Renal pelvis (tissue), 4 donors: ENCODE data around the gene IFRD2. TPM values are rescaled to one million over a fixed set of nuclear protein-coding genes. Genes with fewer than 3 reads are reported as not detected.
"Not testable (repeated sequence)": the region's sequence is repeated elsewhere in the genome, so short reads cannot be mapped to it uniquely, and the experiment has no call there.

Source experiments
- DNase-seq: peaks from one replicate; pipeline ENCODE4 v3.0.0-alpha.2; 2013
- polyA plus RNA-seq, 3 donors: library from polyadenylated mRNA; unstranded; fragments of 120-200 nt; gene quantifications; one replicate each; pipeline ENCODE4 v1.2.1, GENCODE V29; 2013; ENCODE audit not compliant: insufficient read length in 3 of 3

The IFRD2 gene
- polyA plus RNA-seq, 3 donors: 44.4 to 52.2 (median 51.1) TPM

DNA sequence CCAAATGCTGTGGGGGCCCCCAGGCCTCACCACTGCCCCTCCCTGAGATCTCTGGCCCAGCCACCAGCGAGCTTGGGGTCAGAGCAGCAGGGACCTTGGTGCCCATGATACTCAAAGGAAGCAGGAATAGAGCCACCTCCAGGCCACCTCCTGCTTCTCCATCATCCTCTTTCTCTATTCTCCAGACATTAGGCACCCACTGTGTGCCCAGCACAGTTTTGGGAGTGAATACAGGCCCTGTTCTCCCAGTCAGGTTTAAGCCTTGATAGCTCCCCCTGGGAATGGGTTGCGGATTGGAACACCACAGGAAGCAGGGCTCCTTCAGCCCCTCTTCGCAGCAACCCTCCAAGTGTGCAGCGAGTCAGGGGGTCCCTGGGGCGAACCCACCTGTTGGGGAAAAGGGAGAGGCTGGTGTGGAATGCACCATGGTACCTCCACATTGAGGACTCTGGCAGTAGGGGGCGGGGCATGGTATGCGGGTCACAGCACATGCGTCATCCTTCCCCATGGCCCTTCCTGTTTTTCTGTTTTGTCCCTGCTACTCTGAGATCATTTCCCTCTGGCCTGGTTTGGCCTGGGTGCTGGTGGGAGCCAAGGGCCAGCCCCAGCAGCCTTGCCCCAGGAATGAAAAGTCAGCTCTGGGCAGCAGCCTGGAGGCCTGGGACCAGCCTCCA is 37.5 kb downstream of the IFRD2 start:
- no peak for DNase-seq

DNA sequence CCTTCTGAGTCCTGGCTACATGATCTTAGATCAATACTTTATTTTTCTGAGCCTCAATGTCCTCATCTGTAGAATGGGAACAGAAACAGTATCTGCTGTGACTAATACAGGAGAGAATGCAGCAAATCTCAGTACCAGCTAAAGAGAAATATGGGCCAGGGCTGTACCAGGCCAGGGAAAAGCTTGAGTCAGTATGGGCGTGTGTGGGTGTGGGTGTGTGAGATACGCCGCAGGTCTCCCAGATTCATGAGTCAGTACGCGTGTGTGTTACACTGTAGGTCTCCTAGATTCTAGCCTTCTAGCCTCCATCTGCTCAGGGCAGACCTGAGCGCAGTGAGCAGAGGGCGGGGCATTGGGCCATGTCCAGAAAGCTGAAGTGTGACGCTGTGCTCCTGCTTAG is 41.0 kb downstream of the IFRD2 start:
- DNase-seq: no peak

DNA sequence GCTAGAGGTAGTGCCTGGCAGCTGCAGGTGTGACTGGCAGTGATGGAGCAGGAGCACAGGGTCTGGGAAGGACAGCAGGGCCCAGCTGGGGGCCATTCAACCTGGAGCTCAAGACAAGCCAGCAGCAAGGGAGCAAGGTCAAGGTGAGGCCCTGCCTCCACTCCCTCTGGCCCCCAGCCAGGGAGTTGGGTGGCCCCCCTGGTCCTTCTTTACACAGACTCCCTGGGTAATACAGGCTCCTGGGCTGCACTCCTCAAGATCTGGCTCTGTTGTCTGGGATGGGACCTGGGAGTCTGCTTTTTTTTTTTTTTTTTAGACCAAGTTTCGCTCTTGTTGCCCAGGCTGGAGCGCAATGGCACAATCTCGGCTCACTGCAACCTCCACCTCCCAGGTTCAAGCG is 41.7 kb downstream of the IFRD2 start:
- DNase-seq: no peak

DNA sequence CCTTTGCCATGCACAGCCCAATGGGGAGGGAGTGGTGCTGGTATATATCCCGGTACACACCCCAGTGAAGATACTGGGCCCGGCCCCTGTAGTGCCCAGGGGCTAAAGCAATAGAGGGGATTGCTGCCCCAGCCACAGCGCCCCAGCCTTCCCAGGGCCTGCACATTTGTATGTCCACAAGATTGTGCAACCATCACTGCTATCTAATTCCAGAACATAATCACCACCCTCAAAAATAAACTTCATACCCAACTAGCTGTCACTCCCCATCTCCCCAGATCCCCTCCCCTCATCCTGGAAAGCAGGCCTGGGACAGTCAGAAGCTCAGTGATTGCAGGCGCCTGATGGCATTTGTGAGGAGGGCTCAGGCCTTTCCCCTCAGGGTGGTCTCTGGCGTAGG is 42.8 kb downstream of the IFRD2 start:
- DNase-seq: no peak

DNA sequence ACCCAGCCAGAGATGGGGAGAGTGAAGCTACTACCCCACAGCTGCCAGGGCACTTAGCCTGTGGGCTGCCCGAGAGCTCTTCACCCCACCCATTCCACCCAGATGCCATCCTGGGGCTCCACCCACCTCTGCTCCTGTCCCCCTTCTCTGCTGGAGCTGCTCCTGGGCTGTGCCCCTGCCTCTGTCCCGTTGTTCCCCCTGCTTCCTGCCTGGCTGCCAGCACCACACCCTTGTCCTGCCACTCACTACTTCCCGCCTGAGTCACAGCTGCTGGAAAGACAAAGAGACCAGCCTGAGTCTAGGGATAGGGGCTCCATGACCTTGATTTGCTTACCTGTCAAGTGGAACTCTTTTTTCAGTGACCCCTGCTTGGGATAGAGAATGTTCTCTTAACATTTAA is 43.8 kb downstream of the IFRD2 start:
- no peak for DNase-seq

DNA sequence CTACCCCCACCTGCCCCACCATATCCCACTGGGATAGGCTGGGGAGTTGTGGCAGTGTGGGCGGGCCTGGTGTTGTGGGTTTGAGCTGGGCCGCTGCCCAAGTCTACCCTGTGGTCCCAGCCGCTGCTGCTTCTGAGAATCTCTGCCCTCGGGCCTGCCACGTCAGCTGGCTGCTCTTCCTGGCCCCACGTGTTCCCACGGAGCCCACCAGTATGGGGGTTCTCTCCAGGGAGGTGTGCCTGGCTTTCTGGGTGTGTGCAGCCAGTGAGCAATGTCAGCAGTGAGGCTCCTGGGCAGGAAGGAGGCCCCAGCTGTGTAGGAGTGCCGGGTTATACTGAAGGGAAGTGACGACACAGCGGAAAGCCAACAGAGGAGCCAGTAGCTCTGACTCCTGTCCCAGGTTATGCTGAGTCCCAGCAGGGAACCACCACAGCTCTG is 45.7 kb downstream of the IFRD2 start:
- no peak for DNase-seq

DNA sequence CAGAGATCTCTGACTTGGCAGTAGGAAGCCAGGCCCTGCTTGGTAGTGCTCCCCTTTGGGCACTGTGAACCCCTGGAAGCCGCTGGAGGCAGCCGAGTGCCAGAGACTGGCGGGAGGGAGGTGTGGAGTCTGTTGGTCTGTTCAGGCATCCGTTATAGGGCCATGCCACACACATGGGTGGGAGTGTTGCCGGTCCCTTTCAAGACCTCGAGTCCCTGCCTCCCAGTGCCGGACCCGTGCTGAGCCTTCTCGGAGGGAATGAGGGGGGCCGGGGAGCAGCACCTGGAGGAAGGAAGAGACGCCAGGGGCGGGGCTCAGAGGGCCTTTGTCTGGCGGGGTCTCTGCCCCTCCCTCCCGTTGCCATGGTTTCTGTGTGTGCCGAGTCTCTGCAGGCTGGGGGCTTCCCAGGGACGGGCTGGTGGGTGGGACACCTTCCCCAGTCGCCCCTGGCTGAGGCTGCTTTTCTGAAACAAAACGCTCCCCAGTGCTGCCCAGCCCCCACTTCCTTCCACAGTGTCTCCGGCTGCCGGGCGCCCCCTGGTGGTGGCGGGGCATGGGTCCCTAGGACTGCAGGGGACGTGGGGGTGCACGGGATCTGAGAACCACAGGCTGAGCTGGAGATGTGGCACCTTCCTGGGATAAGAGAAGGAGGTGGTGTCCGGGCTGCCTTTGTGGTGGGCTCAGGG is 46.3 kb downstream of the IFRD2 start:
- DNase-seq: peak; percentile 94

DNA sequence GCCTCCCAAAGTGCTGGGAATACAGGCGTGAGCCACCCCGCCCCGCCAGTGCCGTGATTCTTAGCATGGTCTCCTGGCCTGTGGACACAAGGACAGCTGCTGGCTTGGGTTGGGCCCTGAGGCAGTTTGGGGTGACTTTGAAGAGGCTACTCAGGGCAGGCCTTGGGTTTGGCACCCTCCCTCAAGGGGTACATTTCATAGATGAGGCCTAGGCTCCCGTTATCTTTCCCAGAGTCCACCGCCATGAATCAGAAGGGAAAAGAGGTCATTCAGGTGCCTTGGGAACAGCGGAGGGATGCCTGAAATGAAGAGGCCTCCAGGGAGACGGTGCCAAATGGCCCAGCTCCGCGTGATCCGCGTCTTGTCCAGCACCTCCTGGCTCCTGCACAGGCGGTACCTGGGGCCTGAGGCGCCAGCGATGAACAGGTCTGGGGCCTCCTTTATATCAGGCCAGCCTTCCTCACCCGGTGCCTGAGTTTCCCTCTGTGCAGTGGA is 46.9 kb downstream of the IFRD2 start:
- DNase-seq: no peak

DNA sequence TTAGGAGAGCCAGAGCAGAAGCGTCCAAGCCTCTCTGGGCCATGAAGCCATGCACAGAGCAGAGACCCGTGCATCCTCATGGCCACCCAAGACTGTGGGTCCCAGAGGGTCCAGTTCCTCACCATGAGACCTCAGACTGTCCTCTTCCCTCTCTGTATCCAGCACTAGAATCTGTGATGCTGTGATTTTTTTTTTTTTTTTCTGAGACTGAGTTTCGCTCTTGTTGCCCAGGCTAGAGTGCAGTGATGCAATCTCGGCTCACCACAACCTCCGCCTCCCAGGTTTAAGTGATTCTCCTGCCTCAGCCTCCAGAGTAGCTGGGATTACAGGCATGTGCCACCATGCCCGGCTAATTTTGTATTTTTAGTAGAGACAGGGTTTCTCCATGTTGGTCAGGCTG is 47.4 kb downstream of the IFRD2 start:
- DNase-seq: not testable (repeated sequence)

DNA sequence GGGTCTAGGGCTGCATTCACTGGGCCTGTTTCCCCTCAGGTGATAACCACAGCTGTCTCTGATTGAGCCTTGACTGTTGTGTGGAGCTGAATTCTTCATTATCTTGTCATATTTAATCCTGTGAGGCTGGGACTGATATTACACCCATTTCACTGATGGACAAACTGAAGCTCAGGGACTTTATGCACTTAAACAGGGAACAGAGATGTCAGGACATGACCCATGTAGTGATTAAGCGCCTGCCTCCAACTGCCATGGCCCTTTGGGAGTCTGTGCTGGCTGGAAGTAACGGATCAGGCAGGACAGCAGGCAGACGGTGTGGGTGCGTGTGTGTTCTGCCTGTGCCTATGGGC is 48.7 kb downstream of the IFRD2 start:
- no peak for DNase-seq

DNA sequence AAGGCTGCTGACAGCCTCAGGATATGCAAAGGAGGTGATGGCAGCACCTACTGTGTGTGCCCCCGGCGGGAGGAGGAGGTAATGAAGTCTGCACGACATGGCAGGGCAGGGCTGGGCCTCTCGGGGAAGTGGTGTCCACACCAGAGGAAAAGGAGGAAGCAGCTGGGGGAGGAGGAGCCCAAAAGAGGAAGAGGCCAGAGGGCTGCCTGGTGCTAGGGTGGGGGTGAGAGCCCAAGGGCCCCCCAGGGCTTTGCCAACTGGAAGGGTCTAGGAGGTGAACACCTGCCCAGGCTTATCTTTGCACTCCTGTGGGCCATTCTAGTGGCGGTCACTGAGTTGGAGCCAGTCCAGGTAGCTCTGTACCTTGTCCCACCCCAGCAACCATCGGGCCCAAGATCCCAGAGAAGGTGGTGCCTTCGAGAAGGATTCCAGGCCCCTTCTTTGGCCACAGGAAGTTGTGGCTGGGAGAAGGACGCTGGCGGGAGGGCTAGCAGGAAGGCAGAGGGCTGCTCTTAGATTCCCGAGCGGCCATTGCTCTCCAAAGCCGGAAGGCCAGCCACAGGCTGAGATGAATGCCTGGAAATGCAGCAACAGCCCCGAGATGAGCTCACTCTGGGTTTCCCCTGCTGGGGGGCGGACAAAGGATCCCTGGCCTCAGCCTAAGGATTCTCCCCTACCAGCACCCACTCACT is 49.2 kb downstream of the IFRD2 start:
- DNase-seq: no peak

DNA sequence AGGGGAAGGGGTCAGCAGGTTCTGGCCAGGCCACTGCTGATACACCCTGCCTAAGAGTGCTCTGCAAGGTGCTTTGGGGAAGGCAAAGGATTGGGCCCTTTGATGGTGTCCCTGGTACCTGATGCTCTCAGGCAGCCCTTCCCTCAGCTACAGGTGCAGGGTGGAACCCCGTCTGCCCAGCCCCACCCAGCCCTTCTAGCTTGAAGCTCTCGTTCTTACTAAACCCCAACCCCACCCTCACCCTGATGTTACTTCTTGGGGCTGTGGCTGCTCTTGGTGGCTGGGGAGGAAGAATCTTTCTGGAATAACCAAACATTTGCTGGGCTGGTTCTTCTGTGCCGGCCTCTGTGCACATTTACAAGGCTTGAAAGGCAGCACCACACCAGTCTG is 49.9 kb downstream of the IFRD2 start:
- no peak for DNase-seq

DNA sequence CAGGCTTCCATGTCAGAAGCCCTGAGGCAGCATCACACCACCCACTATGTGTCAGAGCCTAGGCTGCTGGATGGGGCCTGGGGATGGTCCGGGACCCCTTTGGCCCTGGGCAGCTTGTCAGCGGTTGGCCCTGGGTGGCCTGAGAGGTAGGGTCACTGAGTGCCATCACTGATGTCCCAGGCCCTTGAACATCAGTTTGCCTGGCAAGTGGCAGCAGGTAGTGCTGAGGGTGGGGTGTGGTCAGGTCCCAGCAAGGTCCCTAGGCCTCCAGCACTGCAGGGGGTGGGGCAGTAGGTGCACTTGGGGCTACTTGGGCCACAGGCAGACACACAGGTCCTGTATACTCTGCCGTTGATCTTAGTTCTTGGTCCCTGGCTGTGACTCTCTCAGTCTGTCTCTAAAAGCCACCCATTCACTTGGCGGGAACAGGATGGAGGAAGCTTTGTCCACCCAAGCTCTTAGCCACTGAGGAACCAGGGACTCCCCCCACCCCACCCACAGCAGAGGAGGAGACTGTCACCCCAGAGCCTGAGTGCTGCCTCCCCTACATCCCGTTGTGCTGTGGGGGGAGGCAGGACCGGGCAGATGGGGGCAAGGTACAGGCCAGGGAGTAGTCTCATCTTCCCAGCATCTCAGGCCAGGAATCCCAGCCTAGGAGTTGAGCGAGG is 50.4 kb downstream of the IFRD2 start:
- no peak for DNase-seq

DNA sequence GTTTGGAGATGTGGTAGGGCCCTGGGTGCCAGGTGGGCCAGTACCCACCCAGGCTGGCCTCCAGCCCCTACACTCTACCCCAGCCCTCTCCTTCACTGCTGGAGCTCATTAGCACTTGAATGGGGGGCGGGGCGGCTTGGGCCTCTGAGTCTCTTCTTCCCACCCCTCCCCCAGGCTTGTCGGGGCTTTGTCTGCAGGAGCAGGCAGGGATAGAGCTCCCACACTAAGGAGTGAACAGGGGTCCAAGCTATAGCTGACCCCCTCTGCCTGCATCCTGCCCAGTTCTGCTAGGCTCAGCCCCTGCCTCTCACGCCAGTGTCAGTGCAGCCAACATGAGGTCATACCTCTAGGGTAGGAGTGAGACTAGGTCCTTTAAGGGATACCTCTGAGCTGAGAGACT is 51.1 kb downstream of the IFRD2 start:
- no peak for DNase-seq

DNA sequence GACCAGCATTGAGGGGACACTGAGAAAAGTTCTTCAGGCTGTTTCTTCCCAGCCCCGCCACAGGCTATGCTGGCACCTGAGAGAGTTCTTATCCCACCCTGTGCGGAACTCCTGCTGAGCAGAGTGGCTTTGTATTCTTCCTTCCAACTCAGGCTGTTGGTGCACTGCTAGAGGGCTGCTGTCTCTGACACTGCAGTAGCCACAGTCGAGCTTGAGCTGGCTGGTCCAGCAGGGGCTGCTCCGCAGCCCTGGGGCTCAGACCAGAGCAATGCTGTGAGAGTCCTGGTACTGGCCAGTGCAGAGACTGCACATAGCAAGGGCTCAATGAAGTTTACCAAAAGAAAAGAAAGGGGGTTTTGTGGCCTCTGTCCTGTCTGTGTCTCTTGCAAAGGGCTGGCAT is 52.6 kb downstream of the IFRD2 start:
- no peak for DNase-seq

DNA sequence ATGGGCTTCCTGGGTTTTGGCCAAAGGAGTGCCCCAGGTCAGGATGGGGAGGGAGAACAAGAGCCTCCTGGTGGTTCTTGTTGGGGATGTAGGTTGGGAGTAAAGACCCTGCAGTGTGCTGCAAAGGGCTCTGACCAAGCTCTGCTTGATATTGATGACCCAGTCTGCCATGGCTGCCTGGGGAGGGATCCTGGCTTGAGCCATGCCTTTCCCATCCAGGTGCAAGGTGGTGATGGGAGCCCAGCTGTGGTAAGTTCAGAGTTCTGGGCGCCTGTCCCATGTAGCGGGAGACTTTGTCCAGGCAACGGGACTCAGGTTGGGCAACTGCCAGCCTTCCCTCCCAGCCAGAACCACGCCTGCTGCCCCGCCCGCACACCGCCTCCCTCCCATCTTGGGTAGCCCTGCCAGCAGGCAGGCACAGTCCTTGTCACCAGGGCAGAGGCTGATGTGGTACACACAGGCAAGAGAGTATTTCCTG is 53.6 kb downstream of the IFRD2 start:
- no peak for DNase-seq

DNA sequence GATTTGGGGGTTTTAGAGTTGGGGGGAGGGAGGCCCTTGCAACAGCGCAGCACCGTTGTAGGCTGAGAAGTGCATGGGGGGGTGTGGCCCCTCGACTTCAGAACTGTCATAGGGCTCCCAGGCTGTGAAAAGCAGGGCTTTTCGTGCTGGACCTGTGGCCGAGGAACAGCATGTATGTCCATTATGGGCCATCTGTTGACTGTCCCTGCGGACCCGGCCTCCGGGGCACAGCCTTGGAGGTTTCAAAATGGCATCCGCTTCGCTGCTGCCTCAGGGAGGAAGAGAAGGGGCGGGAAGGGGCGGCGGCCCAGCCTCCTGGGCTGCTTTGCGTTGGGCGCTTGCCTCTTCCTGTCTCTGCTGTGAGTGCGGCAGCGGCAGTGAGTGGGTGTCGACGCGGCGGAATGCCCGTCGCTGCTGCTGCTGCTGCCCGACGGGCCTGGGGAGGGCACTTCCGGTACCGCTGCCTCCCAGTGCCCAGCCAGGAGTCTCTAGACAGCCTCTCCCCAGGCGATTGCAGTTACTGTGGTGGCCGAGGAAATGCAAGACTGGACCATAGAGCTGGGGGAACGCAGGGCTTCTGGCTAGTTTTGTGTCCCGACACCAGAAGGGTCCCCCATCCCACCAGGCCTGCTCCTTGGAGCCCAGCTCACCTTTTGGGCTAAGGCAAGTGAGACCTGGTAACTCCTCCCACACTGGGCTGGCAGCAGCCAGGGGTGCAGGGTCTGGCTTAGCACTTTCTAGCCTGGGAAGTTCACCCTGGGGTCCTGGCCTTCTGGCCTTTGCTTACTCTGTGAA is 54.3 kb downstream of the IFRD2 start:
- DNase-seq: peak; percentile 73
